Neuronal stem cell (in vitro differentiated cells): ENCODE results near the gene UQCR11.

ENCODE experiments used
- DNase-seq: peaks from one replicate; pipeline ENCODE4 v3.0.0-alpha.2; 2013; ENCODE audit warnings: low spot score
- H2AFZ ChIP-seq: one replicate; pipeline ENCODE4 v1.6.1; 2013; ENCODE audit warnings: mild to moderate bottlenecking, low read length, inconsistent platforms
- H2AK5ac ChIP-seq: 2 replicates; pipeline ENCODE4 v1.6.1; 2013; ENCODE audit warnings: low read depth, mild to moderate bottlenecking, inconsistent platforms, low read length, moderate library complexity, mixed read lengths
- H2BK120ac ChIP-seq: 2 replicates; pipeline ENCODE4 v1.6.1; 2013; ENCODE audit warnings: low read depth, mild to moderate bottlenecking, inconsistent platforms, low read length, moderate library complexity, mixed read lengths
- H2BK12ac ChIP-seq: one replicate; pipeline ENCODE4 v1.6.1; 2013; ENCODE audit warnings: low read length, inconsistent platforms
- H2BK15ac ChIP-seq: 2 replicates; pipeline ENCODE4 v1.6.1; 2013; ENCODE audit warnings: mild to moderate bottlenecking, low read length, inconsistent platforms, mixed read lengths
- H2BK5ac ChIP-seq: one replicate; pipeline ENCODE4 v1.6.1; 2013; ENCODE audit warnings: inconsistent platforms, mild to moderate bottlenecking, low read length, moderate library complexity
- H3K14ac ChIP-seq: one replicate; pipeline ENCODE4 v1.6.1; 2013; ENCODE audit warnings: low read length, inconsistent platforms
- H3K18ac ChIP-seq: 2 replicates; pipeline ENCODE4 v1.6.1; 2013; ENCODE audit warnings: low read length, inconsistent platforms
- H3K23ac ChIP-seq: 2 replicates; pipeline ENCODE4 v1.6.1; 2013; ENCODE audit warnings: low read depth, mild to moderate bottlenecking, mixed read lengths, low read length, inconsistent platforms; ENCODE audit not compliant: poor library complexity
- H3K27ac ChIP-seq: replicated peaks from 3 replicates; pipeline ENCODE4 v1.5.1; 2013; ENCODE audit warnings: low read length, inconsistent platforms
- H3K27me3 ChIP-seq, 3 experiments: 2 replicates each; pipeline ENCODE4 v1.6.1; 2013; ENCODE audit warnings: low read length in 3 of 3, mild to moderate bottlenecking in 2 of 3, inconsistent platforms in 1 of 3, low read depth in 1 of 3, mixed read lengths in 1 of 3, moderate library complexity in 1 of 3; ENCODE audit not compliant: control insufficient read depth in 3 of 3, insufficient read depth in 3 of 3
- H3K36me3 ChIP-seq, 2 donors: replicated peaks in 1 of 2; 2 replicates each; pipeline ENCODE4 v1.6.1; 2013; ENCODE audit warnings: low read length in 2 of 2; ENCODE audit not compliant: control insufficient read depth in 2 of 2, insufficient read depth in 2 of 2
- H3K4ac ChIP-seq: 2 replicates; pipeline ENCODE4 v1.6.1; 2013; ENCODE audit warnings: inconsistent platforms, mild to moderate bottlenecking, low read length, moderate library complexity
- H3K4me1 ChIP-seq, 2 donors: 1 replicate in 1 of 2; 2 replicates in 1 of 2; pipeline ENCODE4 v1.6.1; 2013; ENCODE audit warnings: low read length in 2 of 2, low read depth in 1 of 2; ENCODE audit not compliant: control insufficient read depth in 2 of 2, insufficient read depth in 1 of 2
- H3K4me2 ChIP-seq: one replicate; pipeline ENCODE4 v1.6.1; 2013; ENCODE audit warnings: mild to moderate bottlenecking, low read length, inconsistent platforms; ENCODE audit not compliant: insufficient read depth, poor library complexity, severe bottlenecking
- H3K4me3 ChIP-seq, 2 donors: 2 replicates each; pipeline ENCODE4 v1.5.1; 2013; ENCODE audit warnings: low read length in 2 of 2, mild to moderate bottlenecking in 2 of 2, inconsistent platforms in 1 of 2, moderate library complexity in 1 of 2
- H3K79me1 ChIP-seq: one replicate; pipeline ENCODE4 v1.6.1; 2013; ENCODE audit warnings: low read depth, mild to moderate bottlenecking, inconsistent platforms, low read length, moderate library complexity
- H3K9ac ChIP-seq: one replicate; pipeline ENCODE4 v1.6.1; 2013; ENCODE audit warnings: mild to moderate bottlenecking, low read depth, low read length, inconsistent platforms; ENCODE audit not compliant: poor library complexity
- H3K9me3 ChIP-seq, 2 donors: replicated peaks in 1 of 2; 2 replicates each; pipeline versions ENCODE3 to v1.6.1; 2013; ENCODE audit warnings: low read length in 2 of 2, mild to moderate bottlenecking in 2 of 2, inconsistent platforms in 1 of 2, low read depth in 1 of 2, mixed read lengths in 1 of 2, moderate library complexity in 1 of 2; ENCODE audit not compliant: control insufficient read depth in 2 of 2, insufficient read depth in 1 of 2
- H4K8ac ChIP-seq: one replicate; pipeline ENCODE4 v1.6.1; 2013; ENCODE audit warnings: low read depth, mild to moderate bottlenecking, inconsistent platforms, low read length, moderate library complexity
- H4K91ac ChIP-seq: one replicate; pipeline ENCODE4 v1.6.1; 2013; ENCODE audit warnings: low read length, low read depth, mild to moderate bottlenecking, inconsistent platforms; ENCODE audit not compliant: poor library complexity
- WGBS, 2 donors: extraction: QIAGEN DNeasy Blood & Tissue Kit; methylation state at CpG; one replicate each; pipeline ENCODE4 v1.1.7; 2013; ENCODE audit warnings: missing lambda C conversion rate in 2 of 2, mixed read lengths in 1 of 2; ENCODE audit not compliant: insufficient read length in 2 of 2, insufficient replicate concordance in 1 of 2; ENCODE audit errors: extremely low coverage in 2 of 2; 5-methylcytosine and 5-hydroxymethylcytosine counted together

The UQCR11 gene

DNA sequence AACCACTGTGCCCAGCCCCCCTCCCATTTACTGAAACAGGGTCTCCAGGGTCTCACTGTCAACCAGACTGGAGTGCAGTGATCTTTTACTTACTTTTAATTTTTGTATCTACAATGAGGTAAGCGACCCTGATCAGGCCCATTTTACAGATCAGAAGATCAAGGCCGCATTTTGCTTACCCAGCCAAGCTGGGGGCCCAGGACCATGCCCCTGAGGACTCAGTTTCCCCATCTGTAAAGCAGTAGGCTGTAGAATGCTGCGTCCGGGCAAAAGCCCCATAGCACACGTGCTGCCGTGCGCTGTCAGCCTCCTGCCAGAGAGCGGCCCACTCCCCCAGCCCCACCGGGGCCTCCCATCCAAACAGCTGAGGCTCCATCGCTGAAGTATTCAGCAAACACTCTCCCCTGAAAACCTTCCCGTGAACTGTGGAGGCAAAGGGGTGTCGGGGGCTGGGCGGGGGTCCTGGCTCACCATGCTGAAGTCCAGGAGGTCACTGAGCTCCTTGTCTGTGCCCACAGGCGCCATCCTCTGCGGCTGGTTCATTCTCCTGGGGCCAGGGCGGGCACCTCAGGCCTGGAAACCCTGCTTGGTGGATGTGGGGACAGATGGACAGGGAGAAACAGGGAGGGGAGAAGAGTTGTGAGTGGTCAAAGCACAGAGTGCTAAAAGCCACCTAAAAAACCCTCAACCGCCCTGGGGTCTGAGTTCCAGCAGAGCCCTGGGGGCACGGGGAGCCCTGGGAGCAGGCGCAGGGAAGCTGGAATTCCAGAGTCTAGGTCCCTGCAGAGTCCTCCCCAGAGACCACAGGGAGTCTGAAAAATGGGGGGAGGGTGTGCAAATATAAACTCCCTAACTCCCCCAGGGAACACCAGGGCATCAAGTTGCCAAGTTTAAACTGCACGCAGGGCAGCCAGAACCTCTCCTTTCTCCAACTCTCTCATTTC, 44.7 kb upstream of the UQCR11 start:
- no peak for DNase-seq
- H2AFZ ChIP-seq: no peak overlapping the region
- peaks cover 38% of the 10 kb centered on the region for H3K79me1 ChIP-seq
- H2AK5ac ChIP-seq: peak overlapping the region; percentile 78
- H3K27me3 ChIP-seq: no peaks in the 10 kb centered on the region
- peaks cover 45 to 53% of the 10 kb centered on the region in 2 donors for H3K36me3 ChIP-seq
- H2BK15ac ChIP-seq: no peak overlapping the region
- H3K23ac ChIP-seq: peak overlapping the region; percentile 65
- H3K4ac ChIP-seq: no peak overlapping the region
- peak overlapping the region; percentile 92 to 95 for H3K4me3 ChIP-seq
- H3K14ac ChIP-seq: no peak overlapping the region
- peak overlapping the region; percentile 76 for H3K18ac ChIP-seq
- no peak overlapping the region for H3K27ac ChIP-seq
- no CpG with 5 or more reads among the region's 20 CpGs for WGBS, 2 donors
- H2BK120ac ChIP-seq: no peak overlapping the region
- H4K91ac ChIP-seq: no peak overlapping the region
- H3K9me3 ChIP-seq: peaks cover 0 to 2% of the 10 kb centered on the region in 2 donors
- peak overlapping the region; percentile 68 for H3K4me2 ChIP-seq
- H3K4me1 ChIP-seq: peaks cover 4 to 9% of the 10 kb centered on the region in 2 donors
- H4K8ac ChIP-seq: peak overlapping the region; percentile 6
- H2BK5ac ChIP-seq: peak overlapping the region; percentile 71
- peak overlapping the region; percentile 21 for H3K9ac ChIP-seq
- H2BK12ac ChIP-seq: no peak overlapping the region

GRCh38 chr19:1648920-1649541, 43.8 kb upstream of the UQCR11 start:
- Histone ChIP-seq H4K8ac (peak overlapping the region; percentile 23), H2BK12ac (no peak overlapping the region), H2AK5ac (peak overlapping the region; percentile 75), H3K27me3 (no peaks in the 10 kb centered on the region), H3K9me3 (peaks cover 0 to 2% of the 10 kb centered on the region in 2 donors), H3K9ac (peak overlapping the region; percentile 77), H3K23ac (peak overlapping the region; percentile 91), H3K79me1 (peaks cover 47% of the 10 kb centered on the region), H3K4me2 (peak overlapping the region; percentile 2), H3K4ac (no peak overlapping the region), H4K91ac (no peak overlapping the region), H3K36me3 (peaks cover 52 to 62% of the 10 kb centered on the region in 2 donors), H2AFZ (no peak overlapping the region), H3K4me1 (peaks cover 4 to 9% of the 10 kb centered on the region in 2 donors), H2BK120ac (no peak overlapping the region), H2BK5ac (no peak overlapping the region), H3K4me3 (no peak overlapping the region), H3K14ac (no peak overlapping the region), H2BK15ac (no peak overlapping the region), H3K27ac (no peak overlapping the region), H3K18ac (peak overlapping the region; percentile 71)
- DNase-seq: no peak
- no CpG with 5 or more reads among the region's 23 CpGs for WGBS, 2 donors

GRCh38 chr19:1648459-1648849, 43.2 kb upstream of the UQCR11 start:
- no peak overlapping the region for H2BK12ac ChIP-seq
- H3K9me3 ChIP-seq: peaks cover 0 to 2% of the 10 kb centered on the region in 2 donors
- no peak overlapping the region for H3K27ac ChIP-seq
- H3K14ac ChIP-seq: no peak overlapping the region
- H3K79me1 ChIP-seq: peaks cover 51% of the 10 kb centered on the region
- no peak overlapping the region for H2BK15ac ChIP-seq
- no peak overlapping the region for H4K91ac ChIP-seq
- no peak overlapping the region for H2AK5ac ChIP-seq
- WGBS, 2 donors: no CpG with 5 or more reads among the region's 10 CpGs
- no peak overlapping the region for H3K18ac ChIP-seq
- H3K36me3 ChIP-seq: peaks cover 56 to 68% of the 10 kb centered on the region in 2 donors
- H3K23ac ChIP-seq: peak overlapping the region; percentile 43
- no peak overlapping the region for H2BK120ac ChIP-seq
- H2AFZ ChIP-seq: no peak overlapping the region
- H3K4ac ChIP-seq: no peak overlapping the region
- H2BK5ac ChIP-seq: no peak overlapping the region
- H3K4me3 ChIP-seq: no peak overlapping the region
- H3K4me1 ChIP-seq: peaks cover 4 to 9% of the 10 kb centered on the region in 2 donors
- DNase-seq: no peak
- no peak overlapping the region for H4K8ac ChIP-seq
- peak overlapping the region; percentile 60 for H3K9ac ChIP-seq
- peak overlapping the region; percentile 11 for H3K4me2 ChIP-seq
- H3K27me3 ChIP-seq: no peaks in the 10 kb centered on the region
